GM18873 (cell line): ENCODE measurements around the gene ARHGEF33.

Experiments used
- ATAC-seq: cut with Tn5 transposase; IDR thresholded peaks from one replicate; pipeline ENCODE4 v1.9.1; 2021; ENCODE audit warnings: mild to moderate bottlenecking, moderate library complexity, moderate number of reproducible peaks; ENCODE audit not compliant: unreplicated experiment, low FRiP score

Gene ARHGEF33

GRCh38 chr2:38951766-38952165 is 62.1 kb downstream of the ARHGEF33 start:
- ATAC-seq, result no peak

DNA sequence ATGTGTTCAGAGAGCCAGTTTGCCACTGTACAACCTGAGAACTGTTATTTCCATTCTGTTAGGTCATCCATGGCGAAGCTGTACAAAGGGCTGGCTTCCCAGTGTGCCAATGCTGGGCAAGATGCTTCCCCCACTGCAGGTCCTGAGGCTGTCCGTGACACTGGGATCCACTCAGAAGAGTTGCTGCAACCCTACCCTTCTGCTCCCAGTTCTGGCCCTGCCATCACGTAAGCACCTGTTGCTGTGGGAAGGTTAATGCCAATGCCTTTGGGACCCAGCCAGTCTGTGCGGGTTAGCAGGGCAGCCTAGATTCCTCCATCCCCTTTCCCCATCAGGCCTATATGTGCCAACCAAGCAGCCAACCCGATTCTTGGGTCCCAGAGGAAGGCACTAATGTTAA is 68.3 kb downstream of the ARHGEF33 start:
- ATAC-seq, result no peak

- ATAC-seq, result no peak
Measured at GRCh38 chr2:38959466-38959865, 69.8 kb downstream of the ARHGEF33 start.

DNA sequence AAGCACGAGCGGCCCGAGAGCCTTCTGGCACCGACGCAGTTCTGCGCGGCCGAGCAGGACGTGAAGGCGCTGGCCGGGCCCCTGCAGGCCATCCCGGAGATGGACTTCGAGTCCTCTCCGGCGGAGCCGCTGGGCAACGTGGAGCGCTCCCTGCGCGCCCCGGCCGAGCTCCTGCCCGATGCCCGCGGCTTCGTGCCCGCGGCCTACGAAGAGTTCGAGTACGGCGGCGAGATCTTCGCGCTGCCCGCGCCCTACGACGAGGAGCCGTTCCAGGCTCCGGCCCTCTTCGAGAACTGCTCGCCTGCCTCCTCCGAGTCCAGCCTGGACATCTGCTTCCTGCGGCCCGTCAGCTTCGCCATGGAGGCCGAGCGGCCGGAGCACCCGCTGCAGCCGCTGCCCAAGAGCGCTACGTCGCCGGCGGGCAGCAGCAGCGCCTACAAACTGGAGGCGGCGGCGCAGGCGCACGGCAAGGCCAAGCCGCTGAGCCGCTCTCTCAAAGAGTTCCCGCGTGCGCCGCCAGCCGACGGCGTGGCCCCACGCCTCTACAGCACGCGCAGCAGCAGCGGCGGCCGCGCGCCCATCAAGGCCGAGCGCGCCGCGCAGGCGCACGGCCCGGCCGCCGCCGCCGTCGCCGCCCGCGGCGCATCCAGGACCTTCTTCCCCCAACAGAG is 70.4 kb downstream of the ARHGEF33 start:
- ATAC-seq, result no peak

- ATAC-seq, result no peak
Measured at GRCh38 chr2:38960609-38961320, 71.1 kb downstream of the ARHGEF33 start.

GRCh38 chr2:38966006-38966405 is 76.3 kb downstream of the ARHGEF33 start:
- ATAC-seq, result no peak

GRCh38 chr2:38966678-38967077 is 77.0 kb downstream of the ARHGEF33 start:
- no peak for ATAC-seq

GRCh38 chr2:38968021-38968420 is 78.3 kb downstream of the ARHGEF33 start:
- ATAC-seq, result no peak

DNA sequence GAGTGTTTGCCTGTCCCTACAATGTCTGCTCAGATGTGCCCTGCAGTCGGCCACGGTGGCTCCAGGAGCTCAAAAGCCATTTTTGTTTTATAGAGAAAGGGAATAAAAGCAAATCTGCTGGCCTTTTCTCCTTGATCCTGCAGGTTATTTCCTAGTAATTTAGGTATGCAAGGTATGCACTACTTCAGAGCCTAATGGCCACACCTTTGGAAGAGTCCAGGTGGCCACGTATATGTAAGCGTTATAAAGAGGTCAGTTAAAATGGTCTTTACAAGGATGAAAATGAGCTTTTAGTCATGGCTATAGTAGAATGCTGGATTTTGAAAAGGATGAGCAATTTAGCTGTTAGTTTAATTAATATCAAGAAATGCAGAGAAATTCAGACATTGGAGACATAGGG is 81.7 kb downstream of the ARHGEF33 start:
- no peak for ATAC-seq

- no peak for ATAC-seq
Measured at GRCh38 chr2:38973266-38973665, 83.6 kb downstream of the ARHGEF33 start.

GRCh38 chr2:38975042-38975441 is 85.4 kb downstream of the ARHGEF33 start:
- ATAC-seq, result no peak

DNA sequence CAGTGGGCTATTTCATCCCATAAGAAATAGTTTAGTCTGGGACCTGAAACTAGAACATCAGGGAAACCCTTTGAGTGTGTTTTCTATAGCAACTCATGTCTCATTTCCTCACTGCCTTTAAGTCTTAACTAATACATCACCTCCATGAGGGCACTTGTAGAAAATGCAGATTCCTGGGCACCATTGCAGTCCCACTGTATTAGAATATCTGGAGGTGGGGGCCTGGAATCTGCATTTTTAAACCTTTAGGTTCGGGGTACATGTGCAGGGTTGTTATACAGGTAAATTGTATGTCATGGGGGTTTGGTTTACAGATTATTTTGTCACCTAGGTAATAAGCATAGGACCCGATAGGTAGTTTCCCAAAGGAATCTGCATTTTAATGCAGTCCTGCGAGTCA is 87.4 kb downstream of the ARHGEF33 start:
- no peak for ATAC-seq

GRCh38 chr2:38978296-38978903 is 88.7 kb downstream of the ARHGEF33 start:
- ATAC-seq, result no peak

- no peak for ATAC-seq
Measured at GRCh38 chr2:38978908-38979307, 89.2 kb downstream of the ARHGEF33 start.

DNA sequence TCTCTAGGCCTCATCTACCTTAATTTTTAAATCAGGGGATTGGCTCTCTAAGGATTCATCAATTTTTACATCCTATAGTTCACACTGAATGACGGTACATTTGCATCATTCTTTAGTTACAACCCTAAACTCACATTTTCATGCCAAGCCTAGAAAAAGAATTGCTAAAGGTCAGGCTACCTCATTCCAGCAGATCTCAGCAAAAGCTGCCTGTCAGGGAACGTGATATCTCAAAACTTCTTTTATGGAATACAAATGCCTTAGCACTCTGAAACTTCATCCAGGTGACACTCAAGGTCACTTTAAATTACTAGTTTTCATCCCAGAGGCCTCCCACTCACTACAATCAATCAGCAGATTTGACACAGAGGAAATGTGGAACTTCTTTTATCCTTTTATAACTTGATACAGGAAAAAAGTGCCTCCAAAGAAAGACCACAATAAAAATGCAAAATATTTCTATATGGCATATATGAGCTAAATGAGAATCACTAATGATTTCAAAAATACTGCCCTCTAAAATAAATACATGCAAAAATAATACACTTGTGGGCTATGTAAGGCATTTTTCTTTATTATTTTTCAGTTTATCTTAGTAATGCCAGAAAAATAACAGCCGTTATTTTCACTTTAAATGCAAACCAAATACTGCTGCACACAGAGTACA is 91.5 kb downstream of the ARHGEF33 start:
- ATAC-seq, result no peak

DNA sequence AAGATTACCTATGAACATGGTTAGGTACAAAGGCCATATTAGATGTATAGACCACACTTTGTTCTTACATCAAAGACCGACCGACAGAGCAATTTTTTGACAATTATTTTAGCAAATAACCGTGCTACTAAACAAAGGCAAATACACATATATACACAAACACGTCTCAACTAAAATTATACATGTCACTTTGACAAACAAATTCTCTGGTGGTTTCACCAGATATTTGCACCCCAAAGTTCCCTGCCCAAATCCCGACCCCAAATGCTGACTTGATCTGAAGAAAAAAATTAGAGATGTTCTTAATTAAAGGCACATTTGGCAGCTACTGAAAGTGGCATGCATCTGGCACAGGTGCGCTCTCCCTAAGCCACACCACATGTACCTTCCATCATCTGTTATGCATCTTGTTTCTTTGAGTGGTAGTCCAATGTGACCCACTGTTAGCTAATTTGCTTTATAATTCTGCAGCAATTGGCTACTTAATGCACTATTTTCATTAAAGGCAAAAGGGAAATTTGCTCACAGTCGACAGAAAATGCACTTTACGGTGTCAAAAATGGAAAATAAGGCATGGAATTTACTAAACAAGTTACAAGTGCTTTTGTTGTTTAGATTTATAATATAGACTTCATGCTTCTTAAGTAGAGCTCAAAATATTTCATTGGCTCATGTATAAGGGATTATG is 92.1 kb downstream of the ARHGEF33 start:
- ATAC-seq, result no peak

DNA sequence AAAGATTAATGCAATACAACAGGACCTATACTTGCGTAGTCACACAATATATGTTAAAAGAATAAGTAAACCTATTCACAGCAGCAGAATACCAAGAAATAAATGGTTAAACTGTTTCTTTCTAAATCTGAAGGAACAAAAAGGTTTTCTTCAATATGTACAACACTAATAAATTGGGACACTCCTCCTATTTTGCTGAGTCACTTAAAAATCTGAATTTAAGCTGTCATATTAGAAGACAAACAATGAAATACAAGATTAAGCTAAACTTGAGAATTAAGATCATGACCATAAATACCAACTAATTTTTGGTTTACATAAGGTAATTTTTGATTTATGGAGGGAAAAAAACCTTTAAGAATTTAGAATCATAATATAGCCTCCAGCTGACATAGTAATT is 92.8 kb downstream of the ARHGEF33 start:
- ATAC-seq, result no peak

- no peak for ATAC-seq
Measured at GRCh38 chr2:38988716-38989115, 99.0 kb downstream of the ARHGEF33 start.

DNA sequence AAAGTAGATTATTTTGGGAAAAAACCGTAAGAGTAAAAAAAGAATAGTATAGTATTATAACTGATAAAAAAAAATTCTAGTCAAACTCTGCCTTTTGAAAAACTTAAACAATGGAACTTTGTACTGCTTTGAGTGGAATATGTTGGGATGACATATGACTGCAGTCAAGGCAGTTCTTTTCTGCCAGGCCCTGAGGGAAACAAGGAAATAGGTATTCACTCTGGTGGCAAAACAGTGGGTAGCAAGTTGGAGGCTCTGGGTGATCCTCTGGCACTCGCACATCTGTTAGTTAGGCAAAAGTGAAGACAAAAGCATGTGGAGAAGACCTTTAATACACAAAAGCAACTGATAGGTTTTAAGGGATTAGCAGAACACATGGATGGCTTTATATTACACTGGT is 102.2 kb downstream of the ARHGEF33 start:
- no peak for ATAC-seq

DNA sequence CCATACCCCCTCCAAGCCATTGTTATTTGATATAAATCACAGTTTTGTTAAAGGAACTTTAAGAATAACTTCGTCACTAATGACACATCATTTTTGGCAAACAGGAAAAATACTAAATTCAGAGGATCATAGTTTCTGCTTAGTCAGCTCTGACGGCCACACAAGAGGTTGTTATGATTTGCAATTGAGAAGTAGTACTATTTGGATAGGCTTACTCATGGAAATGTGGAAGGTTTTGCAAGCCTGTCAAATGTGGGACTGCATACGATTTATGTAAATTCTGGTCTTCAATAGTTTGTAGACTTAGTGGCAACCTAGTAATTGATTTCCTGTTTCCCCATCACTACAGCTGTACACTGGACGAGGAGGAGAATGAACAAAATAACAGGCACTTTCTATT is 108.1 kb downstream of the ARHGEF33 start:
- ATAC-seq, result no peak

GRCh38 chr2:39000552-39000951 is 110.9 kb downstream of the ARHGEF33 start:
- ATAC-seq, result no peak
